OCI-LY3 (cell line): ENCODE results near the gene RPRD2.
"Not testable (repeated sequence)": the region's sequence is repeated elsewhere in the genome, so short reads cannot be mapped to it uniquely, and the experiment has no call there.

Source experiments
- H2AFZ ChIP-seq: fragments of 200-600, 300-600 bp; shearing (Covaris generic); 2 replicates; pipeline ENCODE4 v1.6.0; 2014; ENCODE audit warnings: antibody characterized with exemption, low read depth, low read length
- H3K27ac ChIP-seq: fragments of 200-600, 300-600 bp; sonication (generic); 2 replicates; pipeline ENCODE4 v1.5.1; 2014; ENCODE audit warnings: mild to moderate bottlenecking, low read length, moderate library complexity, mixed read lengths
- H3K27me3 ChIP-seq: fragments of 200-600, 300-600 bp; sonication (generic); 2 replicates; pipeline ENCODE4 v1.6.1; 2014; ENCODE audit warnings: low read depth, low read length, mixed read lengths
- H3K36me3 ChIP-seq: fragments of 200-600, 300-600 bp; sonication (generic); replicated peaks from 2 replicates; pipeline ENCODE3; 2014; ENCODE audit warnings: low read depth, low read length, mixed read lengths
- H3K4me1 ChIP-seq: fragments of 300-600, 200-600 bp; sonication (generic); 2 replicates; pipeline ENCODE4 v1.6.1; 2014; ENCODE audit warnings: low read length, mixed read lengths
- H3K4me2 ChIP-seq: fragments of 200-600, 300-600 bp; sonication (generic); 2 replicates; pipeline ENCODE4 v1.6.1; 2014; ENCODE audit warnings: low read length, mixed read lengths
- H3K4me3 ChIP-seq: fragments of 300-600, 200-600 bp; sonication (generic); 2 replicates; pipeline ENCODE4 v1.5.1; 2014; ENCODE audit warnings: antibody characterized with exemption, mild to moderate bottlenecking, low read length, moderate library complexity
- H3K79me2 ChIP-seq: fragments of 300-600, 200-600 bp; shearing (Covaris generic); 2 replicates; pipeline ENCODE4 v1.6.1; 2014; ENCODE audit warnings: mild to moderate bottlenecking, low read length, mixed read lengths
- H3K9ac ChIP-seq: fragments of 300-600, 200-600 bp; shearing (Covaris generic); 2 replicates; pipeline ENCODE4 v1.6.0; 2014; ENCODE audit warnings: mild to moderate bottlenecking, low read length, moderate library complexity
- H3K9me3 ChIP-seq: fragments of 200-600, 300-600 bp; shearing (Covaris generic); 2 replicates; pipeline ENCODE4 v1.6.1; 2014; ENCODE audit warnings: low read length, mixed read lengths; ENCODE audit not compliant: insufficient read depth
- H4K20me1 ChIP-seq: fragments of 200-600, 300-600 bp; sonication (generic); 2 replicates; pipeline ENCODE4 v1.6.1; 2016; ENCODE audit warnings: low read length, mixed read lengths; ENCODE audit not compliant: insufficient read depth
- EZH2phosphoT487 ChIP-seq: fragments of 200-600 bp; shearing (Covaris generic); IDR thresholded peaks from 2 replicates; pipeline ENCODE4 v1.6.1; 2018; ENCODE audit warnings: antibody characterized with exemption, mixed run types, low read depth
- TF ChIP-seq, protein P1 (sequence below): fragments of 200-600, 300-600 bp; sonication (generic); IDR thresholded peaks from 2 replicates; pipeline ENCODE4 v1.5.1; 2014; ENCODE audit warnings: antibody characterized with exemption, low read length, low read depth

The RPRD2 gene

DNA sequence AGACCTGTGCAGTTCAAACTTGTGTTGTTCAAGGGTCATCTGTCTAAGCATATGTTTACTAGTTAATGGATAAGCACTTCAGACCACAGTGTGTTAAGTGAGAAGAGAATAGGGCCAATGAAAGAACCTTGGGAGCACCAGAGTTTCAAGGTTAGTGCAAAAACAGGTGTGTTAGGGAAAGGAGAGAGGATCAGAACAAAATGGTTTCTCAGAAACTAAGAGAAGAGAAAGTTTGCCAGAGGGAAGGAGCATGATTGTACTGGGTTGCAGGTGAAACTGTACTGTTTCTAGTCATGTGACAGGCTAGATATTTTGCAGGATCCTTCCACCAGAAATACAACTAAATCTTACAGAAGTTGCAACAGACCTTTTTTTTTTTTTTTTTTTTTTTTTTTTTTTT lies 23.3 kb downstream of the RPRD2 start:
- Histone ChIP-seq H3K79me2 (peaks cover 65% of the 10 kb centered on the region), H3K4me1 (peaks cover 15% of the 10 kb centered on the region), H3K9ac (no peak overlapping the region), H3K4me2 (no peak overlapping the region), H3K36me3 (no peaks in the 10 kb centered on the region), H2AFZ (no peak overlapping the region), H3K27ac (no peak overlapping the region), H4K20me1 (peaks cover 36% of the 10 kb centered on the region), H3K9me3 (no peaks in the 10 kb centered on the region), H3K27me3 (no peaks in the 10 kb centered on the region), H3K4me3 (no peak overlapping the region)
- TF ChIP-seq, protein P1, sequence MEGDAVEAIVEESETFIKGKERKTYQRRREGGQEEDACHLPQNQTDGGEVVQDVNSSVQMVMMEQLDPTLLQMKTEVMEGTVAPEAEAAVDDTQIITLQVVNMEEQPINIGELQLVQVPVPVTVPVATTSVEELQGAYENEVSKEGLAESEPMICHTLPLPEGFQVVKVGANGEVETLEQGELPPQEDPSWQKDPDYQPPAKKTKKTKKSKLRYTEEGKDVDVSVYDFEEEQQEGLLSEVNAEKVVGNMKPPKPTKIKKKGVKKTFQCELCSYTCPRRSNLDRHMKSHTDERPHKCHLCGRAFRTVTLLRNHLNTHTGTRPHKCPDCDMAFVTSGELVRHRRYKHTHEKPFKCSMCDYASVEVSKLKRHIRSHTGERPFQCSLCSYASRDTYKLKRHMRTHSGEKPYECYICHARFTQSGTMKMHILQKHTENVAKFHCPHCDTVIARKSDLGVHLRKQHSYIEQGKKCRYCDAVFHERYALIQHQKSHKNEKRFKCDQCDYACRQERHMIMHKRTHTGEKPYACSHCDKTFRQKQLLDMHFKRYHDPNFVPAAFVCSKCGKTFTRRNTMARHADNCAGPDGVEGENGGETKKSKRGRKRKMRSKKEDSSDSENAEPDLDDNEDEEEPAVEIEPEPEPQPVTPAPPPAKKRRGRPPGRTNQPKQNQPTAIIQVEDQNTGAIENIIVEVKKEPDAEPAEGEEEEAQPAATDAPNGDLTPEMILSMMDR: no peak
- TF ChIP-seq EZH2phosphoT487: no peak

DNA sequence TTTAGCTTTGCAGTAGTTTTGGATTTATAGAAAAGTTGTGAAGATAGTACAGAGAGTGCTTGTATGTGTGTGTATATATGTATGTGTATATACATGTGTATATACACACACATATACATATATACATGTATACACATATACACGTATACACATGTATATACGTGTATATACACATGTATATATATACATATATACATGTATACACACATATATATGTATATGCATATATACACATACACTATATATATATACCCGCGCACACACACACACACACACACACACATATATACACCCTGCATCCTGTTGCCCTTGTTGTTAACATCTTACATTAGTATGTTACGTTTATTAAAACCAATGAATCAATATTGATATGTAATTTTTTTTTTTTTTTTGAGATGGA lies 24.3 kb downstream of the RPRD2 start:
- Histone ChIP-seq H4K20me1 (peaks cover 36% of the 10 kb centered on the region), H3K4me3 (no peak overlapping the region), H2AFZ (no peak overlapping the region), H3K27me3 (no peaks in the 10 kb centered on the region), H3K9ac (no peak overlapping the region), H3K27ac (no peak overlapping the region), H3K9me3 (no peaks in the 10 kb centered on the region), H3K79me2 (peaks cover 59% of the 10 kb centered on the region), H3K36me3 (no peaks in the 10 kb centered on the region), H3K4me1 (peaks cover 15% of the 10 kb centered on the region), H3K4me2 (no peak overlapping the region)
- no peak for TF ChIP-seq EZH2phosphoT487
- TF ChIP-seq, protein P1: no peak

DNA sequence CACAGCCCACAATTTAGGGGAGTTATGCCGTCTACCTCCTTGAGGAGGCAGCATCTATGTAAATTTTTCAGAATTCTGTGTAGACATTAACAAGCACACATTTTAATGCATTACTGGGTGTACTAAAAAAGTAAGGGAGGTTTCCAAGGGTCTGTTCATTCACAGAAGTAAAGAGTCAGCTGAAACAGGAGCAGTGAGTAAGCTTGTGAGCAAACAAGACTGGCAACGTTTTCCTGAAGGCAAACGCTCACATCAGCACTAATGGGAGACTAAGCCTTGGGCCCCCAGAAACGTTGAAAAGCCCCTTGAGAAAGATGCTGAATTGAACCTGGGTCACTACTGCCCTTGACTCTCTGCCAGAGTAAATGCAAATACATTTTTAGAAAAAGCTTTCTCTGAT lies 25.7 kb downstream of the RPRD2 start:
- H3K9ac ChIP-seq: no peak overlapping the region
- H3K4me1 ChIP-seq: peaks cover 9% of the 10 kb centered on the region; the same call in 1 of the 2 replicates
- H2AFZ ChIP-seq: no peak overlapping the region
- TF ChIP-seq, protein P1: no peak
- no peak for TF ChIP-seq EZH2phosphoT487
- H3K27ac ChIP-seq: no peak overlapping the region
- H4K20me1 ChIP-seq: peaks cover 32% of the 10 kb centered on the region
- no peak overlapping the region for H3K4me3 ChIP-seq
- no peak overlapping the region for H3K4me2 ChIP-seq
- H3K27me3 ChIP-seq: no peaks in the 10 kb centered on the region
- no peaks in the 10 kb centered on the region for H3K36me3 ChIP-seq
- no peaks in the 10 kb centered on the region for H3K9me3 ChIP-seq
- H3K79me2 ChIP-seq: peaks cover 57% of the 10 kb centered on the region

DNA sequence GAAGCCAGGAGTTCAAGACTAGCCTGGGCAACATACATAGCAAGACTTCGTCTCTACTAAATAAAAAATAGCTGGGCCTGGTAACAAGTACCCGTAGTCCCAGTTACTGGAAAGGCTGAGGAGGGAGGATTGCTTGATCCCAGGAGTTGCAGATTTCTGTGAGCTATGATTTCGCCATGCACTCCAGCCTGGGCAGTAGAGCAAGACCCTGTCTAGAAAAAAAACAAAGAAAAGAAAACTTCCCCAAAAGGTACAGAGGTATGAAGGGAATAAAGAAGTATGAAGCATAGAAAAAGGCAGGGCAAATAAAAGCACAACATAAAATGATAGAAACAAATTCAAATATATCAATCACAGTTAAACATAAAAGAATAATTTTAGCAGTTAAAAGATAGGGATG lies 28.7 kb downstream of the RPRD2 start:
- Histone ChIP-seq H3K27ac (no peak overlapping the region), H3K4me2 (no peak overlapping the region), H3K4me3 (no peak overlapping the region), H3K27me3 (no peaks in the 10 kb centered on the region), H3K4me1 (no peaks in the 10 kb centered on the region), H3K79me2 (peaks cover 50% of the 10 kb centered on the region), H3K9me3 (no peaks in the 10 kb centered on the region), H3K36me3 (no peaks in the 10 kb centered on the region), H4K20me1 (peaks cover 17% of the 10 kb centered on the region), H2AFZ (no peak overlapping the region), H3K9ac (no peak overlapping the region)
- TF ChIP-seq, protein P1: no peak
- TF ChIP-seq EZH2phosphoT487: no peak

DNA sequence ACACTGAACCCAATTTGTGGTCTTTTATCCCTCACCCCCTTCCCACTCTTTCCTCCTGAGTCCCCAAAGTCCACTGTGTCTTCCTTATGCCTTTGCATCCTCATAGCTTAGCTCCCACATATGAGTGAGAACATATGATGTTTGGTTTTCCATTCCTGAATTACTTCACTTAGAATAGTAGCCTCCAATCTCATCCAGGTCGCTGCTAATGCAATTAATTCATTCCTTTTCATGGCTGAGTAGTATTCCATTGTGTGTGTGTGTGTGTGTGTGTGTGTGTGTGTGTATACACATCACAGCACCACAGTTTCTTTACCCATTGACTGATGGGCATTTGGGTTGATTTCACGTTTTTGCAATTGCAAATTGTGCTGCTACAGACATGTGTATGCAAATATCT lies 31.2 kb downstream of the RPRD2 start:
- not testable (repeated sequence) for H3K4me2 ChIP-seq, H3K27ac ChIP-seq, H3K4me3 ChIP-seq, H2AFZ ChIP-seq, H3K9me3 ChIP-seq, H3K4me1 ChIP-seq, H3K9ac ChIP-seq, H3K27me3 ChIP-seq, H3K36me3 ChIP-seq
- peaks cover 47% of the 10 kb centered on the region for H3K79me2 ChIP-seq
- H4K20me1 ChIP-seq: peaks cover 14% of the 10 kb centered on the region; the same call in 1 of the 2 replicates
